NCI-H446 treated with DMSO at 0.1 percent for 48 hours (cell line): ENCODE results near the gene CDSN.
"Not testable (repeated sequence)": the region's sequence is repeated elsewhere in the genome, so short reads cannot be mapped to it uniquely, and the experiment has no call there.

Source experiments
- DNase-seq: peaks from one replicate; lab custom pipeline; 2025; lab: John Stamatoyannopoulos, UW

Gene CDSN

GRCh38 chr6:31087494-31088089, 32.7 kb downstream of the CDSN start:
- DNase-seq, result peak; percentile 47

DNA sequence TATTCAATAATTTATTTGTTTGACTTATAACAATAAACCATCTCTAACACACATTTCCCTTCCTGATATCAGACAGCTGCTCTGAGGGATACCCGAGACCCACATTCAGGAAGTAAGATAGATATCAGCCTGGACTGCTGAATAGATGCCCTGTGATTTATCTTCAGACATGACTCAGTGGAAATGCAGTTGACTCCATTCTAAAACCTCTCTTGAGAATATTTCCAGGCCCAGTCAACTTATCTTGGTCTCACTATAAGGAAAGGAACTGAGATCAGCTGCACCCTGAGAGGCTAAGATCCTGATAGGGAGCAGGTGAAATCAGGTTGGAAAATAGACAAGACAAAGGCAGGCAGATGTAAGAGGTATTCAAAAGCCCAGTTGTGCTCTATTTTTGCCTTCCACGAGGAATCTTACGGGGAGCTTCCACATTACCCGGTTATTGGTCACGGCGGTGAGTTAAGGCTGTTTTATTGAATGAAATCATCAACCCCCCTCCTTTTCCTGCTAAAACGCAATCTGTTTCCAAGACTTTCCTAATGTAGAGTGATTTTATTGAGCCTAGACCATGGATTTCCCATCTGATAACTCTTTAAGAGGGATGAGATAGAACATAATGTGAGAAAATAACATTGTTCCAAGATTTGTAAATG, 33.3 kb downstream of the CDSN start:
- no peak for DNase-seq

DNA sequence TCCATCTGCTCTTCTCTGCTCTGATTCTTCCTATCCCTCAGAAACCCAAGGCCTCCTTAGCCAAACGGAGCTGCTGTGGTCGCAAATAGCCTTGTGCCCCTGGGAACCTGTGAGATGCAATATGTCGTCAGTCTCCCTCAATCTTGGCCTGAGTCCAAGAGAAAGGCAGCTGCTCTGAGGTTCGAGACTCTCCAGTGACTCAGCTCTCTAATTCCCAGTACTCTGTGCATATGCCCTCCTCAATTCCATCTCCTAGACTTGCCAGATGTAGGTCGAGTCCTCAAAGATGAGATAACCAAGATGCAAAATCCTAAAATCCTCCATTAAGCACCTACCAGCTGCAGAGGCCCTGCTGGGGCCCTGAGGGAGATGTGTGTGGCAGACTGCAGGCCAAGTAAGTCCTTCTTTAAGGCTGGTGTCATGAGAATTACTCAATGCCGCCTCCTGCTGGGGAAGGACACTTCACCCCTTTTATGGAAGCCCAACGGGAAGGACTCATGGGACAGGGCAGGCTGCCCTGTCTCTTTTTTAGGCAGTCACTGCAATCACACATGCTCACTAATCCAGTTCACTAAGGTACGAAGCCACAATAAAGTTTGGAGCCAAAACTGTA, 36.4 kb downstream of the CDSN start:
- peak; percentile 22 for DNase-seq

DNA sequence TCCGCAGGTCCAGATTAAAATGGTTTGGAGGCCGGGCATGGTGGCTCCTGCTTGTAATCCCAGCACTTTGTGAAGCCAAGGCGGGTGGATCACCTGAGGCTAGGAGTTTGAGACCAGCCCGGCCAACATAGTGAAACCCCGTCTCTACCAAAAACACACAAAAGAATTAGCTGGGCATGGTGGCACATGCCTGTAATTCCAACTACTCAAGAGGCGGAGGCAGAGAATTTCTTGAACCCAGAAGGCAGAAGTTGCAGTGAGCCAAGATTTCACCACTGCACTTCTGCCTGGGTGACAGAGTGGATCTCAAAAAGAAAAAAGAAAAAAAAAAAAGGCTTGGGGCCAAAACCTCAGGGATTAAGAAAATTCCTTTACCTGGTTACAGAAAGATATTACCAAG, 38.4 kb downstream of the CDSN start:
- DNase-seq, result no peak

- peak; percentile 7 for DNase-seq
These were observed 40.5 kb downstream of the CDSN start for GRCh38 chr6:31079656-31080261.

GRCh38 chr6:31076611-31077010, 43.6 kb downstream of the CDSN start:
- DNase-seq, result no peak

GRCh38 chr6:31075528-31075927, 44.7 kb downstream of the CDSN start:
- no peak for DNase-seq

- no peak for DNase-seq
These were observed 45.8 kb downstream of the CDSN start for GRCh38 chr6:31074401-31074800.

GRCh38 chr6:31070711-31071197, 49.5 kb downstream of the CDSN start:
- DNase-seq, result peak; percentile 8

DNA sequence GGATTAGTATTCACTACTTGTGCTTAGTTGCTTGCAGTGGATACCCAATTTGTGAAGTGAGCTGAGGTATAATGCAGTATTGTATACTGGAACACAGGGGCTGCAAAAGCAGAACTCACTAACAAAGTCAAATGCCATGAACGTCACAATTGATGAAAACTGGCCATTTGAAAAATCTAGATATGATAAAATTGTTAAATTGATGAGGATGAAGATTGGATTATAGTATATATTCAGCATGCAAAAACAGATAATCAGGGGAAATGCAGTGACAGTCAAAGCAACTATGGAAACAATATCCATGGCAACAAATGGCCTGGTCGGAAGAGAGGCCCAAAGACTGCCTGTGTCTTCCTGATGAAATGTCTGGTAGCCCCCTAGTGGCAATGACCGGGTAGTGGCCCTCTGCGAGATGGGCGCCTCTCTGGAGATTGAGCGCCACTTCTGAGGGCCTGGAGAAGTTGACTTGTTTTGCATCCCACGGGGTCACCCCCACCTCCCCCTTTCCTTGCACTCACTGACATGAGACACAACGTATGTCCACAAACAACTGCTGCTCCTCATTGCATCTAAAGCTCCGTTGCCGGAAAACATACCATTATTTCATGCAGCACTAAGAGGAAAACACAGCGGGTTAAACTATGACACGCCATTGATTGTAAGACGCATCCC, 51.4 kb downstream of the CDSN start:
- peak; percentile 69 for DNase-seq

GRCh38 chr6:31067891-31068668, 52.2 kb downstream of the CDSN start:
- not testable (repeated sequence) for DNase-seq

DNA sequence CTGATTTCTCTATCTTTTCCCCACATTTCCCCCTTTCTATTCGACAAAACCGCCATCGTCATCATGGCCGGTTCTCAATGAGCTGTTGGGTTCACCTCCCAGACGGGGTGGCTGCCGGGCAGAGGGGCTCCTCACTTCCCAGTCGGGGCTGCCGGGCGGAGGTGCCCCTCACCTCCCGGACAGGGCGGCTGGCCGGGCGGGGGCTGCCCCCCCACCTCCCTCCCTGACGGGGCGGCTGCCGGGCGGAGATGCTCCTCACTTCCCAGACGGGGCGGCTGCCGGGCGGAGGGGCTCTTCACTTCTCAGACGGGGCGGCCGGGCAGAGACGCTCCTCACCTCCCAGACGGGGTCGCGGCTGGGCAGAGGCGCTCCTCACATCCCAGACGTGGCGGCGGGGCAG, 53.2 kb downstream of the CDSN start:
- DNase-seq, result not testable (repeated sequence)

DNA sequence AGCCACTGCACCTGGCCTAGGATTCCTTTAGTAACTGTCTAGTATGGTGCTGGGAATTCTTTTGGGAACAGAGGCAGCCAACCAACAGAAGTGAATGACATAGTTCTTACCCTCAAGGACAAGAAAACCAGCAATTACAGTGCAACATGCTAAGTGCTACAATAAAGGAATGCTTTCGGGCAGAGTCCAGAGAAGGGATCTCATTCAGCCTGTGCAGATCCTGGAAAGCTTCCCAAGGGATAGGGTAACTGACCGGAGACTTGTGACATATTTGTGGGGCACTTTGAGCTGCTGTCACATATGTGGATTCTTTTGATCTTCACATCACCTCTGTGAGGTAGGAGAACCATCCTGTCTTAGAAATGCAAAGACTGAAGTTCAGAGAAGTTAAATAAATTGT, 54.7 kb downstream of the CDSN start:
- no peak for DNase-seq
